ENCODE results near the gene PLCB1.
"Not testable (repeated sequence)": the region's sequence is repeated elsewhere in the genome, so short reads cannot be mapped to it uniquely, and the experiment has no call there.

Gene PLCB1

GRCh38 chr20:8370774-8371173 is 238.7 kb downstream of the PLCB1 start:
- H3K4me1 ChIP-seq (ENCODE audit: control insufficient read depth in 2 of 2, insufficient read depth in 2 of 2, low read length in 2 of 2): no peaks in the 10 kb centered on the region
- no peak overlapping the region for H3K9ac ChIP-seq (ENCODE audit: low read depth in 1 of 2, low read length in 2 of 2)
- no peak overlapping the region for H3K4me3 ChIP-seq (ENCODE audit: low read length in 2 of 2)
- H3K27ac ChIP-seq (ENCODE audit: low read depth in 2 of 2, low read length in 2 of 2): no peak overlapping the region
- no peaks in the 10 kb centered on the region for H3K9me3 ChIP-seq (ENCODE audit: control insufficient read depth in 2 of 2, low read length in 2 of 2)
- no peaks in the 10 kb centered on the region for H3K36me3 ChIP-seq (ENCODE audit: control insufficient read depth in 2 of 2, insufficient read depth in 2 of 2, low read length in 2 of 2)
- no peaks in the 10 kb centered on the region for H3K27me3 ChIP-seq (ENCODE audit: control insufficient read depth in 2 of 2, insufficient read depth in 2 of 2, low read length in 2 of 2)

DNA sequence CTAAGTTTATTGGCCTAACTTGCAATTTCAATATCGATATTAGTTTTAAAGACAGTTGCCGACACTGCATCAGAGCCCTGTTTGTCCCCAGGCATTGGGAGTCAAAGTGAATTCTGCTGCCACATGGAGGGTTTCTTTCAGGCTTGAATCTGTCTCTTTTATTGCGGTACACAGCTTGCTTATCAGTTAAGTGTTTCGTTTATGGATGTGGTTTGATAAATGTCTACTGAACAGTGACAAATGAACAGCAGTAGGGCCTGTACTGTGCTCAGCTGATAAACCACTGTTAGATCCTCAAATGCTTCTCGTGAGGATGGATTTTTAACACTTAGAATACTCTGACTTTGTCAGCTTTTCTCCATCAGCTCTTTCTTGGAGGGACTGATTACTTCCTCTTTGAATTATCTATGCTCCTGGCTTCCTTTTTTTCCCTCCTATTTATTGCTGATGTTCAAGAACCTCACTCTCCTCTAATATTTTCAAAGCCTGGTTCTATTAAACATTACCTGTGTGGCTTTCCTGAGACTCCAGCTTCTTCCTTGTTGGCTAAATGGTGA is 240.8 kb downstream of the PLCB1 start:
- Histone ChIP-seq H3K36me3 (ENCODE audit: control insufficient read depth in 2 of 2, insufficient read depth in 2 of 2, low read length in 2 of 2) (no peaks in the 10 kb centered on the region), H3K27ac (ENCODE audit: low read depth in 2 of 2, low read length in 2 of 2) (no peak overlapping the region), H3K27me3 (ENCODE audit: control insufficient read depth in 2 of 2, insufficient read depth in 2 of 2, low read length in 2 of 2) (no peaks in the 10 kb centered on the region), H3K4me3 (ENCODE audit: low read length in 2 of 2) (no peak overlapping the region), H3K4me1 (ENCODE audit: control insufficient read depth in 2 of 2, insufficient read depth in 2 of 2, low read length in 2 of 2) (no peaks in the 10 kb centered on the region), H3K9ac (ENCODE audit: low read depth in 1 of 2, low read length in 2 of 2) (no peak overlapping the region), H3K9me3 (ENCODE audit: control insufficient read depth in 2 of 2, low read length in 2 of 2) (no peaks in the 10 kb centered on the region)

- Histone ChIP-seq H3K9me3 (ENCODE audit: control insufficient read depth in 2 of 2, low read length in 2 of 2) (no peaks in the 10 kb centered on the region), H3K27ac (ENCODE audit: low read depth in 2 of 2, low read length in 2 of 2) (no peak overlapping the region), H3K4me3 (ENCODE audit: low read length in 2 of 2) (no peak overlapping the region), H3K4me1 (ENCODE audit: control insufficient read depth in 2 of 2, insufficient read depth in 2 of 2, low read length in 2 of 2) (no peaks in the 10 kb centered on the region), H3K27me3 (ENCODE audit: control insufficient read depth in 2 of 2, insufficient read depth in 2 of 2, low read length in 2 of 2) (no peaks in the 10 kb centered on the region), H3K9ac (ENCODE audit: low read depth in 1 of 2, low read length in 2 of 2) (no peak overlapping the region), H3K36me3 (ENCODE audit: control insufficient read depth in 2 of 2, insufficient read depth in 2 of 2, low read length in 2 of 2) (no peaks in the 10 kb centered on the region)
Measured at GRCh38 chr20:8373579-8373978, 241.5 kb downstream of the PLCB1 start.

- Histone ChIP-seq H3K4me3 (ENCODE audit: low read length in 2 of 2) (no peak overlapping the region), H3K36me3 (ENCODE audit: control insufficient read depth in 2 of 2, insufficient read depth in 2 of 2, low read length in 2 of 2) (no peaks in the 10 kb centered on the region), H3K27me3 (ENCODE audit: control insufficient read depth in 2 of 2, insufficient read depth in 2 of 2, low read length in 2 of 2) (no peaks in the 10 kb centered on the region), H3K9me3 (ENCODE audit: control insufficient read depth in 2 of 2, low read length in 2 of 2) (no peaks in the 10 kb centered on the region), H3K27ac (ENCODE audit: low read depth in 2 of 2, low read length in 2 of 2) (no peak overlapping the region), H3K4me1 (ENCODE audit: control insufficient read depth in 2 of 2, insufficient read depth in 2 of 2, low read length in 2 of 2) (no peaks in the 10 kb centered on the region), H3K9ac (ENCODE audit: low read depth in 1 of 2, low read length in 2 of 2) (no peak overlapping the region)
Measured at GRCh38 chr20:8375898-8376297, 243.8 kb downstream of the PLCB1 start.

DNA sequence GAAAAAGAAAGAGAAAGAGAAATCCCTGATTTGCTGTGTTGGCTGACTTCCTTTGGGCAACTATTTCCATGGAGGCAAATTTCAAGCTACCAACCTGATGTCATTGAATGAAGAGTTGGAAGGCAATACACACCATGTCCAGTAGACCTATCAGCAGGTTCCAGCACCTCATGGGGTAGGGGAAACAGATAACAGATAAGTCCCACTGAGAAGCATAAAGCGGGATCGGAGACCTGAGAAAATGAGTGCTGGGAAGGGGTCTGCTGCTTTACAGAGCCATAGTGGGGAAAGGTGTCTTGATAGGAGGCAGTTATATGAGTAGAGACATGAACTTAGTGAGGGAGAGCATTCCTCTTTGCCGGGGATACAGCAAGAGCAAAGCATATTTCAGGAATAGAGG is 244.9 kb downstream of the PLCB1 start:
- Histone ChIP-seq H3K27ac (ENCODE audit: low read depth in 2 of 2, low read length in 2 of 2) (no peak overlapping the region), H3K9ac (ENCODE audit: low read depth in 1 of 2, low read length in 2 of 2) (no peak overlapping the region), H3K36me3 (ENCODE audit: control insufficient read depth in 2 of 2, insufficient read depth in 2 of 2, low read length in 2 of 2) (no peaks in the 10 kb centered on the region), H3K4me1 (ENCODE audit: control insufficient read depth in 2 of 2, insufficient read depth in 2 of 2, low read length in 2 of 2) (no peaks in the 10 kb centered on the region), H3K9me3 (ENCODE audit: control insufficient read depth in 2 of 2, low read length in 2 of 2) (no peaks in the 10 kb centered on the region), H3K4me3 (ENCODE audit: low read length in 2 of 2) (no peak overlapping the region), H3K27me3 (ENCODE audit: control insufficient read depth in 2 of 2, insufficient read depth in 2 of 2, low read length in 2 of 2) (no peaks in the 10 kb centered on the region)

DNA sequence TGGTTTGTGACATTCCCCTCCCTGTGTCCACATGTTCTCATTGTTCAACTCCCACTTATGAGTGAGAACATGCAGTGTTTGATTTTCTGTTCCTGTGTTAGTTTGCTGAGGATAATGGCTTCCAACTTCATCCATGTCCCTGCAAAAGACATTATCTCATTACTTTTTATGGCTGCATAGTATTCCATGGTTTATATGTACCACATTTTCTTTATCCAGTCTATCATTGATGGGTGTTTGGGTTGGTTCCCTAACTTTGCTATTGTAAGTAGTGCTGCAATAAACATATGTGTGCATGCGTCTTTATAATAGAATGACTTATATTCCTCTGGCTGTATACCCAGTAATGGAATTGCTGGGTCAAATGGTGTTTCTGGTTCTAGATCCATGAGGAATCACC is 247.1 kb downstream of the PLCB1 start:
- not testable (repeated sequence) for H3K27me3 ChIP-seq (ENCODE audit: control insufficient read depth in 2 of 2, insufficient read depth in 2 of 2, low read length in 2 of 2); H3K36me3 ChIP-seq (ENCODE audit: control insufficient read depth in 2 of 2, insufficient read depth in 2 of 2, low read length in 2 of 2); H3K4me1 ChIP-seq (ENCODE audit: control insufficient read depth in 2 of 2, insufficient read depth in 2 of 2, low read length in 2 of 2); H3K9ac ChIP-seq (ENCODE audit: low read depth in 1 of 2, low read length in 2 of 2); H3K4me3 ChIP-seq (ENCODE audit: low read length in 2 of 2); H3K9me3 ChIP-seq (ENCODE audit: control insufficient read depth in 2 of 2, low read length in 2 of 2); H3K27ac ChIP-seq (ENCODE audit: low read depth in 2 of 2, low read length in 2 of 2)

- Histone ChIP-seq H3K27ac (ENCODE audit: low read depth in 2 of 2, low read length in 2 of 2) (no peak overlapping the region), H3K36me3 (ENCODE audit: control insufficient read depth in 2 of 2, insufficient read depth in 2 of 2, low read length in 2 of 2) (no peaks in the 10 kb centered on the region), H3K9ac (ENCODE audit: low read depth in 1 of 2, low read length in 2 of 2) (no peak overlapping the region), H3K4me1 (ENCODE audit: control insufficient read depth in 2 of 2, insufficient read depth in 2 of 2, low read length in 2 of 2) (no peaks in the 10 kb centered on the region), H3K9me3 (ENCODE audit: control insufficient read depth in 2 of 2, low read length in 2 of 2) (no peaks in the 10 kb centered on the region), H3K27me3 (ENCODE audit: control insufficient read depth in 2 of 2, insufficient read depth in 2 of 2, low read length in 2 of 2) (no peaks in the 10 kb centered on the region), H3K4me3 (ENCODE audit: low read length in 2 of 2) (no peak overlapping the region)
Measured at GRCh38 chr20:8385247-8385646, 253.2 kb downstream of the PLCB1 start.

GRCh38 chr20:8386991-8387390 is 254.9 kb downstream of the PLCB1 start:
- Histone ChIP-seq H3K36me3 (ENCODE audit: control insufficient read depth in 2 of 2, insufficient read depth in 2 of 2, low read length in 2 of 2) (no peaks in the 10 kb centered on the region), H3K9me3 (ENCODE audit: control insufficient read depth in 2 of 2, low read length in 2 of 2) (no peaks in the 10 kb centered on the region), H3K27me3 (ENCODE audit: control insufficient read depth in 2 of 2, insufficient read depth in 2 of 2, low read length in 2 of 2) (no peaks in the 10 kb centered on the region), H3K4me1 (ENCODE audit: control insufficient read depth in 2 of 2, insufficient read depth in 2 of 2, low read length in 2 of 2) (no peaks in the 10 kb centered on the region), H3K27ac (ENCODE audit: low read depth in 2 of 2, low read length in 2 of 2) (no peak overlapping the region), H3K9ac (ENCODE audit: low read depth in 1 of 2, low read length in 2 of 2) (no peak overlapping the region), H3K4me3 (ENCODE audit: low read length in 2 of 2) (no peak overlapping the region)

DNA sequence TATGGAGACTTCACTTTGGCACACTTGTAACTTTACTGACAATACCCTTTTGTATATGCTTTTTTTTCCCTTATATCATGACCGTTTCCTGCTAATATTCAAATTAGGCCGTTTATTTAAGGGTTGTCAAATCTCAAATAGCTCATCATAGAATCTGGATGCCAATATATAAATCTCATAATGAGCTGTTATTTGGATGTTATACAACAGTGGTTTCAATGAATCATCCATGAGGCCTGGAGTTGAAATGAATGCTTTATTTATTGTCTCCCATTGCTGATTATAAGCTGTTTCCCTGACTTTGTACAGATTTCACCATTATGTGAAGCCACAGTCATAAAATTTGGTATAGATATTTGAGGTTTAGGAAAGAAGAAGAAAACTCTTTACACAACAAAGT is 256.1 kb downstream of the PLCB1 start:
- Histone ChIP-seq H3K4me3 (ENCODE audit: low read length in 2 of 2) (no peak overlapping the region), H3K4me1 (ENCODE audit: control insufficient read depth in 2 of 2, insufficient read depth in 2 of 2, low read length in 2 of 2) (no peaks in the 10 kb centered on the region), H3K9me3 (ENCODE audit: control insufficient read depth in 2 of 2, low read length in 2 of 2) (no peaks in the 10 kb centered on the region), H3K36me3 (ENCODE audit: control insufficient read depth in 2 of 2, insufficient read depth in 2 of 2, low read length in 2 of 2) (no peaks in the 10 kb centered on the region), H3K9ac (ENCODE audit: low read depth in 1 of 2, low read length in 2 of 2) (no peak overlapping the region), H3K27me3 (ENCODE audit: control insufficient read depth in 2 of 2, insufficient read depth in 2 of 2, low read length in 2 of 2) (no peaks in the 10 kb centered on the region), H3K27ac (ENCODE audit: low read depth in 2 of 2, low read length in 2 of 2) (no peak overlapping the region)

- Histone ChIP-seq H3K27me3 (ENCODE audit: control insufficient read depth in 2 of 2, insufficient read depth in 2 of 2, low read length in 2 of 2) (no peaks in the 10 kb centered on the region), H3K36me3 (ENCODE audit: control insufficient read depth in 2 of 2, insufficient read depth in 2 of 2, low read length in 2 of 2) (no peaks in the 10 kb centered on the region), H3K4me1 (ENCODE audit: control insufficient read depth in 2 of 2, insufficient read depth in 2 of 2, low read length in 2 of 2) (no peaks in the 10 kb centered on the region), H3K9me3 (ENCODE audit: control insufficient read depth in 2 of 2, low read length in 2 of 2) (no peaks in the 10 kb centered on the region), H3K4me3 (ENCODE audit: low read length in 2 of 2) (no peak overlapping the region), H3K27ac (ENCODE audit: low read depth in 2 of 2, low read length in 2 of 2) (no peak overlapping the region), H3K9ac (ENCODE audit: low read depth in 1 of 2, low read length in 2 of 2) (no peak overlapping the region)
Measured at GRCh38 chr20:8388707-8389106, 256.6 kb downstream of the PLCB1 start.
